Stimulated activated effector memory CD8-positive, alpha-beta T cell treated with anti-CD3 and anti-CD28 coated beads, Interleukin-12 subunit alpha, Interleukin-12 subunit beta, amount 100 ng/mL, for 72 hours (primary cell): ENCODE data around the gene CCDC181.
"Not testable (repeated sequence)": the region's sequence is repeated elsewhere in the genome, so short reads cannot be mapped to it uniquely, and the experiment has no call there.

Experiments
- ATAC-seq: fragments of 150-1000 bp; cut with Tn5 transposase; 2 replicates; pipeline ENCODE4 v1.10.0; 2021
- DNase-seq, 2 donors: peaks; one replicate each; pipeline ENCODE4 v3.0.0; 2021 to 2022; ENCODE audit warnings: low spot score in 2 of 2
- H3K27ac Mint-ChIP-seq: one replicate; pipeline ENCODE4 v1.8.0; 2022; ENCODE audit warnings: mild to moderate bottlenecking, mixed read lengths
- H3K36me3 Mint-ChIP-seq: one replicate; pipeline ENCODE4 v1.8.0; 2022; ENCODE audit warnings: mild to moderate bottlenecking, mixed read lengths
- H3K4me1 Mint-ChIP-seq: one replicate; pipeline ENCODE4 v1.8.0; 2022; ENCODE audit warnings: mixed read lengths
- H3K4me3 Mint-ChIP-seq: one replicate; pipeline ENCODE4 v1.8.0; 2022; ENCODE audit warnings: mild to moderate bottlenecking, mixed read lengths
- H3K9me3 Mint-ChIP-seq: one replicate; pipeline ENCODE4 v1.8.0; 2022; ENCODE audit warnings: mixed read lengths

Gene CCDC181

DNA sequence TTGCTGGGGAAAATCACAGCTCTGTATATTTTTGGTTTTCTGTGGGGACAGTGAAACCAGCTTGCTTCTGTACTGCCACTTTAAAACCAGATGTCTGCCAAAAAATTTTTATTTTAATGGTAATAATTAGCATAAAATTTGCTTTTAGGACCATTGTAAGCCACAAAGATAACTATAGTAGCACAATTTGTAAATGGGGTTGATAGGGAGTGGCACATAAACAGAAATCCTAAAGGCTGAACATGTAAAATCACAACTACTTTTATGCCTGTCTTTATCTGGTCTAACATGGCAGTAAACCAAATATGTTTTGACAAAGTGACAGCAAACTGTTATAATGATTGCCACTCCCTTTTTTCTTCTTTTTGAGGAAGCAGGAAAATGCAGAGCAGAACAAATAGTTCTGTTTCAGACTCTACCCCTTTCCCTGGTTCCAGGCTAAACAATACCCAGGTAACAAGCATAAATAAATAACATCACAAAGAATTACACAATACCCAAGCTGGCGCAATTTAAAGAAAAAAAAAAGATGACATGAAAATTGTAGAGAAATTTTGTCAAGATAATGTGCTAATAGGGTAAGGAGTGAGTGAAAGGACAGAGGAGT, 24.0 kb upstream of the CCDC181 start:
- ATAC-seq (no peak), DNase-seq (no peak)
- no peaks in the 10 kb centered on the region for H3K36me3 Mint-ChIP-seq
- H3K4me1 Mint-ChIP-seq: peaks cover 5% of the 10 kb centered on the region
- H3K9me3 Mint-ChIP-seq: no peaks in the 10 kb centered on the region
- no peak overlapping the region for H3K27ac Mint-ChIP-seq
- no peak overlapping the region for H3K4me3 Mint-ChIP-seq

GRCh38 chr1:169443923-169444322, 16.6 kb upstream of the CCDC181 start:
- no peak overlapping the region for H3K27ac Mint-ChIP-seq
- no peak for DNase-seq
- no peaks in the 10 kb centered on the region for H3K4me1 Mint-ChIP-seq
- H3K4me3 Mint-ChIP-seq: no peak overlapping the region
- no peaks in the 10 kb centered on the region for H3K9me3 Mint-ChIP-seq
- ATAC-seq: no peak
- no peaks in the 10 kb centered on the region for H3K36me3 Mint-ChIP-seq

- ATAC-seq (no peak), DNase-seq (no peak)
- H3K36me3 Mint-ChIP-seq: peaks cover 6% of the 10 kb centered on the region
- peaks cover 8% of the 10 kb centered on the region for H3K4me1 Mint-ChIP-seq
- no peak overlapping the region for H3K27ac Mint-ChIP-seq
- no peak overlapping the region for H3K4me3 Mint-ChIP-seq
- H3K9me3 Mint-ChIP-seq: no peaks in the 10 kb centered on the region
These were observed 1.0 kb downstream of the CCDC181 start for GRCh38 chr1:169426174-169426705.

- ATAC-seq (no peak), DNase-seq (no peak)
- H3K36me3 Mint-ChIP-seq: no peaks in the 10 kb centered on the region
- no peaks in the 10 kb centered on the region for H3K9me3 Mint-ChIP-seq
- H3K27ac Mint-ChIP-seq: no peak overlapping the region
- no peak overlapping the region for H3K4me3 Mint-ChIP-seq
- no peaks in the 10 kb centered on the region for H3K4me1 Mint-ChIP-seq
These were observed 6.0 kb downstream of the CCDC181 start for GRCh38 chr1:169421309-169421708.

DNA sequence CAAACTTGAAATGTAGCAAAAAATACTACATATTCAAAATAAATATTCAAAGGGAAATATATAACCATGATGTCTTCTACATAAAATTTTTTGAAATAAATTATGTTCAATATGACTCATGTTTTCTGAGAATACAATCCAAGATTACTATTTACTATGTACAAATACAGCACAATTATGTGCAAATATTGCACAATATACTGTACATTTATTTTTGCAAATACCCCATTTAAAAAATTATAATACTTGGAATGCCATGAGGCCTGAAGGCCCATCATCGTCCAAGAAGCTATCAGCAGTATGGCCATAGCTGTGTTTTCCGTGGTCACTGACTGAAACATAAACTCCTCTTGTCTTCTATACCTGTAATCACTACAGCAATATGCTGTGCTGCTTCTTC, 12.3 kb downstream of the CCDC181 start:
- ATAC-seq: no peak
- no peak for DNase-seq
- Mint-ChIP-seq H3K9me3 (peaks cover 4% of the 10 kb centered on the region), H3K4me3 (no peak overlapping the region), H3K4me1 (no peaks in the 10 kb centered on the region), H3K27ac (no peak overlapping the region), H3K36me3 (no peaks in the 10 kb centered on the region)

- not testable (repeated sequence) for H3K4me1 Mint-ChIP-seq
- peaks cover 22% of the 10 kb centered on the region for H3K9me3 Mint-ChIP-seq
These were observed 18.9 kb downstream of the CCDC181 start for GRCh38 chr1:169408340-169408739.

DNA sequence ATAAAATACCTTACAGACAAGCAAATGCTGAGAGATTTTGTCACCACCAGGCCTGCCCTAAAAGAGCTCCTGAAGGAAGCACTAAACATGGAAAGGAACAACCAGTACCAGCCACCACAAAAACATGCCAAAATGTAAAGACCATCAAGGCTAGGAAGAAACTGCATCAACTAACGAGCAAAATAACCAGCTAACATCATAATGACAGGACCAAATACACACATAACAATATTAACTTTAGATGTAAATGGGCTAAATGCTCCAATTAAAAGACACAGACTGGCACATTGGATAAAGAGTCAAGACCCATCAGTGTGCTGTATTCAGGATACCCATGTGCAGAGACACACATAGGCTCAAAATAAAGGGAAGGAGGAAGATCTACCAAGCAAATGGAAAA, 24.7 kb downstream of the CCDC181 start:
- H3K9me3 Mint-ChIP-seq: peaks cover 29% of the 10 kb centered on the region
- not testable (repeated sequence) for DNase-seq, H3K4me3 Mint-ChIP-seq, H3K36me3 Mint-ChIP-seq, H3K4me1 Mint-ChIP-seq, ATAC-seq, H3K27ac Mint-ChIP-seq

More at GRCh38 chr1:169408340-169408739, 18.9 kb downstream of the CCDC181 start:
- H3K27ac Mint-ChIP-seq, ATAC-seq, DNase-seq, H3K4me3 Mint-ChIP-seq, H3K36me3 Mint-ChIP-seq: not testable (repeated sequence)

DNA sequence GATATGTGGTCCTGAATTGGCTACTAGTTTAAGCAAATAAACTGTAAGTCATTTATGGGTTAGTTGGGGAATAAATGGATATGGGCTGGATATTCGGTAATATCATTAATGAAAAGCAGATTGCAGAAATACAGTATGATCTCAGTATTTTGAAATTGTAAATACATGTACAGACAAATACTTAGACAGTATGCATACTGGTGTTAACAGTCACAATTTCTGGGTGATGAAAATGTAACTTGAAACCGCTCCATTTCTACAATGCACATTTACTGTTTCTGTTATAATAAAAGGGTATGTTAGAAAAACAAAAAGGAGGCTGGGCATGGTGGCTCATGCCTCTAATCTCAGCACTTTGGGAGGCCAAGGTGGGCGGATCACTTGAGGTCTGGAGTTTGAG, 31.3 kb downstream of the CCDC181 start:
- Mint-ChIP-seq H3K9me3 (peaks cover 6% of the 10 kb centered on the region), H3K27ac (no peak overlapping the region), H3K4me3 (no peak overlapping the region), H3K4me1 (no peaks in the 10 kb centered on the region), H3K36me3 (peaks cover 20% of the 10 kb centered on the region)
- DNase-seq (no peak), ATAC-seq (no peak)

DNA sequence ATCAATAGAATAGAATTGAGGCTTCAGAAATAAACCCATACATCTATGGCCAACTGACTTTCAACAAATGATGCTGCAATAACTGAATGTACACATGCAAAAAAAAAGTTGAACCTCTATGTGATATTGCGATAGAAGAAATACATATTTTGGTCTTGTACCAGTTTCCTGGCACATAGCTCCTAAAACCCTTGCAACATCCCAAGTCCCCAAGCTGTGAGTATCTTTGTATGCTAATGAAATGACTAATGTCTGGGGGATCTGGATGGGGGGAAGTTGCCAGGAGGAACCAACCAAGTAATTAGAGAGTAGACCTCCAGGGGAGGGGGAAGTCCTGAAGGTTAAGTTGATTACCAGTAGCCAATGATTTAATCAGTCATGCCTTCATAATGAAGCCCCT, 34.9 kb downstream of the CCDC181 start:
- H3K9me3 Mint-ChIP-seq: no peaks in the 10 kb centered on the region
- peaks cover 12% of the 10 kb centered on the region for H3K4me1 Mint-ChIP-seq
- DNase-seq (no peak), ATAC-seq (no peak)
- H3K4me3 Mint-ChIP-seq: no peak overlapping the region
- peaks cover 50% of the 10 kb centered on the region for H3K36me3 Mint-ChIP-seq
- H3K27ac Mint-ChIP-seq: no peak overlapping the region

DNA sequence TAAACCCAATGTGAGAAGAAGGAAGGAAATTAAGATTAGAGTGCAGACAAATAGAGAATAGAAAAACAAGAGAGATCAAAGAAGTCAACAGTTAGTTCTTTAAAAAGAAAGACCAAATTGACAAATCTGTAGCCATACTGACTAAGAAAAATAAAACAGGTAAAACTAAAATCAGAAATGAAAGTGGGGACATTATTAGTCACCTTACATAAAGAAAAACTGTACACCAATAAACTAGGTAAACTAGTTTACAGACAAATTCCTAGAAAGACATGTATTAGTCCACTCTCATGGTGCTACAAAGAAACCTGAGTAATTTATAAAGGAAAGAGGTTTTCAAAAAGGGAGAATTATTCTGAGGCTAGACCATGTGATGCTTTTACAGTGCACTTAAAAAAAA, 37.0 kb downstream of the CCDC181 start:
- peaks cover 45% of the 10 kb centered on the region for H3K36me3 Mint-ChIP-seq
- H3K4me3 Mint-ChIP-seq: no peak overlapping the region
- no peaks in the 10 kb centered on the region for H3K9me3 Mint-ChIP-seq
- H3K27ac Mint-ChIP-seq: peak overlapping the region; percentile 8
- peak; percentile 99 for ATAC-seq
- DNase-seq: no peak
- H3K4me1 Mint-ChIP-seq: peaks cover 12% of the 10 kb centered on the region

- H3K4me3 Mint-ChIP-seq: no peak overlapping the region
- DNase-seq (no peak), ATAC-seq (no peak)
- peaks cover 12% of the 10 kb centered on the region for H3K4me1 Mint-ChIP-seq
- H3K27ac Mint-ChIP-seq: no peak overlapping the region
- peaks cover 37% of the 10 kb centered on the region for H3K36me3 Mint-ChIP-seq
- H3K9me3 Mint-ChIP-seq: no peaks in the 10 kb centered on the region
These were observed 39.9 kb downstream of the CCDC181 start for GRCh38 chr1:169387399-169387798.

GRCh38 chr1:169383449-169383848, 43.8 kb downstream of the CCDC181 start:
- H3K4me3 Mint-ChIP-seq: no peak overlapping the region
- no peak for DNase-seq
- no peaks in the 10 kb centered on the region for H3K4me1 Mint-ChIP-seq
- peaks cover 18% of the 10 kb centered on the region for H3K36me3 Mint-ChIP-seq
- no peak for ATAC-seq
- H3K9me3 Mint-ChIP-seq: no peaks in the 10 kb centered on the region
- no peak overlapping the region for H3K27ac Mint-ChIP-seq

- ATAC-seq (no peak), DNase-seq (no peak)
- Mint-ChIP-seq H3K4me1 (no peaks in the 10 kb centered on the region), H3K27ac (no peak overlapping the region), H3K36me3 (peaks cover 36% of the 10 kb centered on the region), H3K4me3 (no peak overlapping the region), H3K9me3 (no peaks in the 10 kb centered on the region)
These were observed 46.1 kb downstream of the CCDC181 start for GRCh38 chr1:169381162-169381561.

DNA sequence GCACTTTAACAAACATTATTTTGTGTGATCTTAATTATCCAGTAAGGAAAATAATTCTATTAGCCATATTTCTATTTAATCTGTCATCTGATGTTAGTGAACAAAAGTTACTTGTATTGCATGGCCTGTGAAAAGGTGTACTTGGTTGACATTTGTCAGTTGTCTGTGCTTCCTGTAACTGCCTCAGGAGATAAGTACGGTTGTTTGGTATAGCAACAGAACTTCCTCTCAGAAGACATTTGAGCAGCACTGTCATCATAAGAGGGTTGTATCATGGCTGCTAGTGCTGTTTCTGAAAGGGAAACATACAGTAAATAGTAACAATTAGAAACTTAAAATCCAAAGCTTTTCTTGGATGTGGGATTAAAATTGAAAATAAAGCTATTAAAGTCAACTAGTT, 55.9 kb downstream of the CCDC181 start:
- Mint-ChIP-seq H3K36me3 (peaks cover 30% of the 10 kb centered on the region), H3K4me1 (peaks cover 13% of the 10 kb centered on the region), H3K27ac (no peak overlapping the region), H3K4me3 (no peak overlapping the region), H3K9me3 (no peaks in the 10 kb centered on the region)
- ATAC-seq (no peak), DNase-seq (no peak)

- no peaks in the 10 kb centered on the region for H3K9me3 Mint-ChIP-seq
- no peak overlapping the region for H3K27ac Mint-ChIP-seq
- H3K4me3 Mint-ChIP-seq: no peak overlapping the region
- DNase-seq (peak; percentile 18 to 65), ATAC-seq (no peak)
- peaks cover 20% of the 10 kb centered on the region for H3K36me3 Mint-ChIP-seq
- H3K4me1 Mint-ChIP-seq: peaks cover 22% of the 10 kb centered on the region
These were observed 58.9 kb downstream of the CCDC181 start for GRCh38 chr1:169368406-169368769.

GRCh38 chr1:169367686-169368405, 59.4 kb downstream of the CCDC181 start, which contains the start of the genes BLZF1 and NME7:
BLZF1 (plus strand) TSS chr1:169368195; CDS start chr1:169369523, 1,328 bp downstream.
NME7 (minus strand) TSS chr1:169367797; CDS start chr1:169367710, 87 bp downstream.
- Mint-ChIP-seq H3K27ac (no peak within 1 kb of the TSS), H3K36me3 (peaks cover 18% of the 10 kb centered on the region), H3K9me3 (no peaks in the 10 kb centered on the region), H3K4me3 (no peak within 1 kb of the TSS), H3K4me1 (peaks cover 26% of the 10 kb centered on the region)
- ATAC-seq (peak; percentile 93), DNase-seq (peak; percentile 91 to 98)
